CD4-positive, alpha-beta T cell treated with Interleukin-6 at 100 ng/mL for 8 hours (primary cell): ENCODE data around the gene LRATD1.
"Not testable (repeated sequence)": the region's sequence is repeated elsewhere in the genome, so short reads cannot be mapped to it uniquely, and the experiment has no call there.

ENCODE experiments used
- DNase-seq: peaks from one replicate; pipeline ENCODE4 v3.0.0-alpha.2; 2020; ENCODE audit warnings: mixed read lengths, low spot score

LRATD1 gene

GRCh38 chr2:14632133-14632936 is at the start of gene LRATD1:
LRATD1 (plus strand) TSS chr2:14632717; CDS start chr2:14633980, 1,263 bp downstream.
- DNase-seq: no peak

GRCh38 chr2:14583059-14583458 is 49.5 kb upstream of the LRATD1 start:
- DNase-seq: no peak

- no peak for DNase-seq
Measured at GRCh38 chr2:14583802-14584201, 48.7 kb upstream of the LRATD1 start.

GRCh38 chr2:14587119-14587518 is 45.4 kb upstream of the LRATD1 start:
- no peak for DNase-seq

- no peak for DNase-seq
Measured at GRCh38 chr2:14601156-14601770, 31.3 kb upstream of the LRATD1 start.

- DNase-seq: no peak
Measured at GRCh38 chr2:14602309-14602708, 30.2 kb upstream of the LRATD1 start.

- DNase-seq: no peak
Measured at GRCh38 chr2:14603676-14604075, 28.8 kb upstream of the LRATD1 start.

GRCh38 chr2:14608245-14608644 is 24.3 kb upstream of the LRATD1 start:
- DNase-seq: no peak

GRCh38 chr2:14614017-14614416 is 18.5 kb upstream of the LRATD1 start:
- DNase-seq: no peak

- DNase-seq: no peak
Measured at GRCh38 chr2:14615121-14615520, 17.4 kb upstream of the LRATD1 start.

GRCh38 chr2:14615760-14616159 is 16.8 kb upstream of the LRATD1 start:
- no peak for DNase-seq

- no peak for DNase-seq
Measured at GRCh38 chr2:14616342-14616741, 16.2 kb upstream of the LRATD1 start.

GRCh38 chr2:14616950-14617349 is 15.6 kb upstream of the LRATD1 start:
- no peak for DNase-seq

GRCh38 chr2:14619441-14619840 is 13.1 kb upstream of the LRATD1 start:
- no peak for DNase-seq

- DNase-seq: no peak
Measured at GRCh38 chr2:14621114-14621513, 11.4 kb upstream of the LRATD1 start.

- DNase-seq: no peak
Measured at GRCh38 chr2:14621906-14622549, 10.5 kb upstream of the LRATD1 start.

- not testable (repeated sequence) for DNase-seq
Measured at GRCh38 chr2:14622550-14622939, 10.0 kb upstream of the LRATD1 start.

- no peak for DNase-seq
Measured at GRCh38 chr2:14623237-14623636, 9.3 kb upstream of the LRATD1 start.

GRCh38 chr2:14626873-14627272 is 5.6 kb upstream of the LRATD1 start:
- no peak for DNase-seq

- no peak for DNase-seq
Measured at GRCh38 chr2:14628901-14629300, 3.6 kb upstream of the LRATD1 start.

GRCh38 chr2:14631406-14632040 is 994 bp upstream of the LRATD1 start:
- no peak for DNase-seq

- DNase-seq: no peak
Measured at GRCh38 chr2:14633061-14633460, 544 bp downstream of the LRATD1 start.
